GM06990 (cell line): ENCODE measurements around the gene AUTS2.

ENCODE experiments used
- DNase-seq: peaks from one replicate; pipeline ENCODE4 v3.0.0-alpha.2; 2011; ENCODE audit not compliant: insufficient read length; ENCODE audit errors: extremely low read depth
- H3K27me3 ChIP-seq: replicated peaks from 2 replicates; pipeline ENCODE4 v1.6.0; 2011; ENCODE audit warnings: low read length; ENCODE audit not compliant: control insufficient read depth, insufficient read depth
- H3K36me3 ChIP-seq: 2 replicates; pipeline ENCODE4 v1.5.1; 2011; ENCODE audit warnings: low read length; ENCODE audit not compliant: control insufficient read depth, insufficient read depth
- H3K4me3 ChIP-seq: replicated peaks from 2 replicates; pipeline ENCODE4 v1.5.1; 2011; ENCODE audit warnings: low read depth, mild to moderate bottlenecking, control low read depth, low read length
- CTCF ChIP-seq: IDR thresholded peaks from 2 replicates; pipeline ENCODE4 v1.5.1; 2011; ENCODE audit warnings: low read length, control low read depth, mild to moderate bottlenecking, inconsistent platforms; ENCODE audit not compliant: insufficient read depth, poor library complexity, severe bottlenecking

Gene AUTS2

GRCh38 chr7:70527520-70528115, 929.3 kb downstream of the AUTS2 start:
- H3K4me3 ChIP-seq: no peak overlapping the region
- no peaks in the 10 kb centered on the region for H3K36me3 ChIP-seq
- H3K27me3 ChIP-seq: no peaks in the 10 kb centered on the region
- DNase-seq: no peak
- no peak for TF ChIP-seq CTCF

- H3K36me3 ChIP-seq: no peaks in the 10 kb centered on the region
- no peak for DNase-seq
- H3K4me3 ChIP-seq: no peak overlapping the region
- TF ChIP-seq CTCF: no peak
- H3K27me3 ChIP-seq: no peaks in the 10 kb centered on the region
Measured at GRCh38 chr7:70529436-70529835, 931.2 kb downstream of the AUTS2 start.

- Histone ChIP-seq H3K4me3 (no peak overlapping the region), H3K36me3 (no peaks in the 10 kb centered on the region), H3K27me3 (no peaks in the 10 kb centered on the region)
- no peak for TF ChIP-seq CTCF
- no peak for DNase-seq
Measured at GRCh38 chr7:70529914-70530585, 931.8 kb downstream of the AUTS2 start.

- H3K27me3 ChIP-seq: no peaks in the 10 kb centered on the region
- TF ChIP-seq CTCF: no peak
- H3K36me3 ChIP-seq: no peaks in the 10 kb centered on the region
- DNase-seq: no peak
- H3K4me3 ChIP-seq: no peak overlapping the region
Measured at GRCh38 chr7:70533614-70534013, 935.3 kb downstream of the AUTS2 start.

GRCh38 chr7:70539205-70539604, 940.9 kb downstream of the AUTS2 start:
- no peak for TF ChIP-seq CTCF
- Histone ChIP-seq H3K4me3 (no peak overlapping the region), H3K27me3 (no peaks in the 10 kb centered on the region), H3K36me3 (no peaks in the 10 kb centered on the region)
- DNase-seq: no peak
